GM12865 (cell line): Measurements from ENCODE around the gene TENM4.

Source experiments
- DNase-seq: peaks from one replicate; pipeline ENCODE4 v3.0.0; 2010; ENCODE audit warnings: low read depth
- H3K4me3 ChIP-seq: 2 replicates; pipeline ENCODE4 v1.5.1; 2011; ENCODE audit warnings: mild to moderate bottlenecking, low read depth, low read length, control low read depth
- CTCF ChIP-seq: IDR thresholded peaks from 2 replicates; pipeline ENCODE4 v1.5.1; 2011; ENCODE audit warnings: low read length, control low read depth, low read depth, inconsistent platforms; ENCODE audit not compliant: insufficient read depth; ENCODE audit errors: missing control alignments

The TENM4 gene

GRCh38 chr11:79374727-79375126 is 66.1 kb downstream of the TENM4 start:
- no peak for TF ChIP-seq CTCF
- H3K4me3 ChIP-seq, result no peak overlapping the region
- DNase-seq, result no peak

DNA sequence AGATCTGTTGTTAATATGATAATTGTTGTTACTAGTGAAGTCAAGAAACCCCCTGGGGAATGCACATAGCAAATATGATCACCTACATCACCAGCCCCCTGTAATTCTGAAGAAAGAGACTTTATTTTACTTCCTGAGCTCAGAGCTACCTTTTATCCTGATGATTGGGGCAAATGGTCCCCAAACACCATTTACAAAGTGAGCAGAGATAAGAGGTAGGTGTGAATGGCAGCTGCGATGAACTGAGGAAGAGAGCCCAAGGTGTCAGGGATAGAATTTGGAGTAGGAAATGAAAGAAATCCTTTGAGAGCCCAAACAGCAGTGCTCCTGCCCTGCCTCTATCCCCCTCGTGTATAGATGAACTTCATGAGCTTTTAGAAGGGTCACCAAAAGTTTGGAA is 69.1 kb downstream of the TENM4 start:
- TF ChIP-seq CTCF, result no peak
- DNase-seq, result no peak
- H3K4me3 ChIP-seq, result no peak overlapping the region

GRCh38 chr11:79371152-79371551 is 69.7 kb downstream of the TENM4 start:
- DNase-seq, result no peak
- no peak for TF ChIP-seq CTCF
- no peak overlapping the region for H3K4me3 ChIP-seq

- H3K4me3 ChIP-seq, result no peak overlapping the region
- no peak for TF ChIP-seq CTCF
- no peak for DNase-seq
Observed at GRCh38 chr11:79369055-79369454, 71.8 kb downstream of the TENM4 start.

DNA sequence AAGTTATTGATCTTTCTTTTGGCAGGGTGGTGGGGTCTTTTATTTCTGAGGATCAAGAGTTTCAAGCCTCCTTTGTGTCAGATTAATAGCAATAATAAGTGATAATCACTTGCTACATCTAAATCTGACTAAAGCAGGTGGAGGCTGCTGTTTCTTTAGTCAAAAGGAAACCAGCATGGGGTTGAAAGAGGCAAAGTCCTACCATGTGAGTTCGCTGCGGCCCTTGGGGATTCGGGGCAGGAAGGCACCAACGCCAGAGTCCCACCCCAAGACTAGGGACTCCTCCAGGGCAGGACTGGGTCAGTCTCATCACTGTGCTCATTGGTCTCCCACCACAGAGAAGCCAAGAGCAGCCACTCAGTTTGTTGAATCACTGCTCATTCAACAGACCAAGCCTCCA is 73.0 kb downstream of the TENM4 start:
- peak; percentile 17 for DNase-seq
- TF ChIP-seq CTCF, result no peak
- H3K4me3 ChIP-seq, result no peak overlapping the region

DNA sequence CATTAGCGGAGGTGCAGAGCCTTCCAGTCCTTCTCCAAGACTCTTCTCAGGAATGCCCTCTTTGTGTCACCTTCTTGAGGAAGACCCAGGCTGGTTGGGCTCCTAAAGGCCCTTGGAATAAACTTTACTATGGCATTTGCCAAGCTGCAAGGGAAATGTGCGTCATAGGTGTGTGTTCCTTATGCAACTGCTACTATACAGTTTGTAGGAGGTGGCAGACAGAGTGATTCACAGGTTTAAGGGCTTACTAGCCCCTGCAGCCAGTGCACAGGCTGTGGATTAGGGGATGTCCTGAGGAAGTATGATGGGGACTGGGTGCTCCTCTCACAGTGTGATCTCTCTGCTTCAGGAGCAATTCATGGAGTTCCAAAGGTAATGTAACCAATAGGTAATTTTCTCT is 74.6 kb downstream of the TENM4 start:
- no peak overlapping the region for H3K4me3 ChIP-seq
- TF ChIP-seq CTCF, result no peak
- DNase-seq, result no peak

- no peak overlapping the region for H3K4me3 ChIP-seq
- TF ChIP-seq CTCF, result no peak
- no peak for DNase-seq
Observed at GRCh38 chr11:79363861-79364378, 76.9 kb downstream of the TENM4 start.
